ENCODE data around the gene SPOUT1. TPM values are rescaled to one million over a fixed set of nuclear protein-coding genes. Genes with fewer than 3 reads are reported as not detected.

SPOUT1 gene
- total RNA-seq, 2 experiments from 2014 or later: 83.3 to 104 TPM

- DNase-seq (no peak), ATAC-seq (no peak)
- peak overlapping the region; percentile 97 for H3K4me3 Mint-ChIP-seq
- peaks cover 19% of the 10 kb centered on the region for H3K36me3 Mint-ChIP-seq
- H3K27ac Mint-ChIP-seq: peak overlapping the region; percentile 90
- peaks cover 23% of the 10 kb centered on the region for H3K4me1 Mint-ChIP-seq
- no peaks in the 10 kb centered on the region for H3K9me3 Mint-ChIP-seq (ENCODE audit: low read depth)
- CTCF ChIA-PET: interaction anchor here (2.5 kb wide), 1 partner anchor 9 kb away, joined by 22 read pairs; the partner anchor contains the start of gene ENDOG
- no peaks in the 10 kb centered on the region for H3K27me3 Mint-ChIP-seq
Observed at GRCh38 chr9:128828267-128828666, 1.3 kb downstream of the SPOUT1 start.

DNA sequence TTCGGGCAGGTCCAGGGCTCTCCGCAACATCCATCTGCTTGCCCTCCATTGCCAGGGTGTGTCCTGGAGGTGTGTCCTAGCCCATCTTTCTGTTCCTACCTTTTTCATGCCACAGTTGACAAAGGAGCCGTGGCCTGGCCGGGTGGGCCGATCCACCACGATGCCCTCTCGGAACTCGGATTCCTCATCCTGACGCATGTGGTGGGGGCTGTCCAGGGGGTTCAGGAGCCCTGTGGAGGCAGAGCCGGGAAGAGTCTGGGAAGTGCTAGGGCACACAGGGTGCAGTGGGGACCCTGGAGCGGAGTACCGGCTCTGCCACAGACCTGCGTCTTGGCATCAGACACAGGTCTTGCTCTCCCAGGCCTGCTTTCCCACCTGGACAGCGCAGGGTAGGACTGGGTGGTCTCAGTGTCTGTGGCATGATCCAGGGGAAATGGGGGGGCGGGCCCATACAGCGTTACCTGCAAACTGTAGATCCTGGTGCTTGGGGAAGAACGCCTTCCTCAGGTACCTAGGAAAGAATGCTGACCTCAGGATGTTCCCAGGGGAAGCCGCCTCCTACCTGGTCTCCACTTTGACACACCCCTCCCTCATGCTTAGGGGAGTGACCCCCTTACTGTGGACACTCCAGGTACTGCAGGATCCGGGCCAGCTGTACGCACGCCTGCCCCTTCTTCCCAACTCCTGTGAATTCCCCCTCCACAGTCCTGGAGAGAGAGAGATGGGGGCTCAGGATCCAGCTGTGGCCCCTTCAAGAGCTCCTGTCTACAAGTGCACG lies 3.5 kb downstream of the SPOUT1 start:
- CTCF ChIA-PET: no interaction called here
- peaks cover 25% of the 10 kb centered on the region for H3K4me1 Mint-ChIP-seq
- ATAC-seq (no peak), DNase-seq (no peak)
- no peaks in the 10 kb centered on the region for H3K27me3 Mint-ChIP-seq
- no peak overlapping the region for H3K27ac Mint-ChIP-seq
- H3K4me3 Mint-ChIP-seq: no peak overlapping the region
- no peaks in the 10 kb centered on the region for H3K9me3 Mint-ChIP-seq (ENCODE audit: low read depth)
- peaks cover 23% of the 10 kb centered on the region for H3K36me3 Mint-ChIP-seq

DNA sequence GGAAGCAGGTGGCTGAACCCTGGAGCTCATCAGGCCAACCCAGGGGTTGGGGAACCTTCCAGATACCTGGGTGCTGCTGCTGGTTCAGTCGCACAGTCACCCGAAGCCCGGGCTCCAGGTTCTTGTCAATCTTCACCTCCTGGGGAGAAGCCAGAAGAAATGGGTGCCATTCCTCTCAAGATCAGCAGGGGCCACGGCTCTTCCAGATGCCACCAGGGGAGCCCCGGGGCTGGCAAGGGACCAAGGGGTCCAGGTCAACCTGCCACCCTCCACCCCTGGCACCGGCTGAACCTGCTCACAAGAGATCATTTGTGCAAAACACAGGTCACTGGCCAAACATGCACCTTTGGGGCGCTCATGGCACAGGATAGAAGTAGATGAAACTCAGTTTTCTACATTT lies 4.7 kb downstream of the SPOUT1 start:
- no peak for ATAC-seq
- H3K4me1 Mint-ChIP-seq: peaks cover 25% of the 10 kb centered on the region
- H3K4me3 Mint-ChIP-seq: no peak overlapping the region
- no peak for DNase-seq
- H3K27me3 Mint-ChIP-seq: no peaks in the 10 kb centered on the region
- no peaks in the 10 kb centered on the region for H3K9me3 Mint-ChIP-seq (ENCODE audit: low read depth)
- CTCF ChIA-PET: no interaction called here
- peak overlapping the region; percentile 25 for H3K27ac Mint-ChIP-seq
- peaks cover 23% of the 10 kb centered on the region for H3K36me3 Mint-ChIP-seq

- DNase-seq (no peak), ATAC-seq (no peak)
- Mint-ChIP-seq H3K36me3 (peaks cover 20% of the 10 kb centered on the region), H3K4me3 (no peak overlapping the region), H3K4me1 (peaks cover 26% of the 10 kb centered on the region), H3K27ac (no peak overlapping the region), H3K9me3 (ENCODE audit: low read depth) (no peaks in the 10 kb centered on the region), H3K27me3 (no peaks in the 10 kb centered on the region)
- CTCF ChIA-PET: no interaction called here
Observed at GRCh38 chr9:128823903-128824406, 5.6 kb downstream of the SPOUT1 start.

DNA sequence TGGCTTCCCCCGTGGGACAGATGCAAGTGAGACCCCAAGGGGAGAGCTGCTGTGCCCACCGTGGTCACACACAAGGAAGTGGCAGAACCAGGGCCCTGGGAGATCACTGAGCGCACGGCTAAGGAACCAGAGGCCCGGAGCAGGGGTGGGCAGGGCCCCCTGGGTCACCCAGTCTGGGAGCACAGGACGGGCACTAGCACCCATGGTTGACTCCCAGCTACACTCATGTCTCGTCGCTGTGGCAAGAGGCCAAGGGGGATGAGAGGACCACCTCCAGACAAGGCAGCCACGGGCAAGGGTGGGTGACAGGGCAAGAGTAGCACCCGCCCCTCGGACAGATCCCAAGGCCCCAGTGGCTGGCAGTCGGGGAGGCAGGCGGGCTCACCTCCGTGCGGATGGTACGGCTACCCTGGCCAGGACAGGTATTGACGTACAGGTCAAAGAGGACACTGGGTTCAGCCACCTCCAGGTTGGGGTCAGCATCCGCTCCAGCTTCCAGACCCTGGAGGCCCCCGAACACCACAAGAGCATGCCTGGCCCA lies 6.2 kb downstream of the SPOUT1 start:
- CTCF ChIA-PET: no interaction called here

DNA sequence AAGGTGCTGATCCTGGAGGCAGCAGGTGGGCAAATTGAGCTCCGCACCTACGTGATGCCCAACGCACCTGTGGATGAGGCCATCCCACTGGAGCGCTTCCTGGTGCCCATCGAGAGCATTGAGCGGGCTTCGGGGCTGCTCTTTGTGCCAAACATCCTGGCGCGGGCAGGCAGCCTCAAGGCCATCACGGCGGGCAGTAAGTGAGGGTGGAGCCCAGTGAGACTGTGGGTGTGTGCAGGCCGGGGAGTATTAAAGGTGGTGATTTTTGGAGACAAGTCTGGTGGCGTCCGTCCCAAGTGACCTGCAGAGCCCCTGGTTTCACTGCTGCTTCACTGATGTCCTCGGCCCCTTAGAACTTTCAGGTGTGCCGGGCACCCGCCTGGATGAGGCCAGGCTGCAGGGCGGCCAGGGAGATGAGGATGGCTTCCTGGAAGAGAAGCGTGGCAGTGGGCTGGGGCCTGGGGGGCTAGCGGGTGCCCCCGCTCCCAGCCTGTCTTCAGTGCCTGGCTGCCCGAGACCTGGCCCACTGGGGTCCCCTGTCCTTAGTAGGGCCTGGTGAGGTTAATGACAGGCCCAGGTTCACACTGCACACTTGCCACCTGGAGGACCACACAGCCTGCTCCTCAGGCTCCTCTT lies 7.1 kb downstream of the SPOUT1 start:
- H3K27me3 Mint-ChIP-seq: no peaks in the 10 kb centered on the region

More for the DNA sequence above, 6.2 kb downstream of the SPOUT1 start:
- Mint-ChIP-seq H3K4me1 (peaks cover 21% of the 10 kb centered on the region), H3K4me3 (no peak overlapping the region), H3K27ac (no peak overlapping the region), H3K9me3 (ENCODE audit: low read depth) (no peaks in the 10 kb centered on the region), H3K36me3 (peaks cover 17% of the 10 kb centered on the region), H3K27me3 (no peaks in the 10 kb centered on the region)
- no peak for DNase-seq
- ATAC-seq: no peak

DNA sequence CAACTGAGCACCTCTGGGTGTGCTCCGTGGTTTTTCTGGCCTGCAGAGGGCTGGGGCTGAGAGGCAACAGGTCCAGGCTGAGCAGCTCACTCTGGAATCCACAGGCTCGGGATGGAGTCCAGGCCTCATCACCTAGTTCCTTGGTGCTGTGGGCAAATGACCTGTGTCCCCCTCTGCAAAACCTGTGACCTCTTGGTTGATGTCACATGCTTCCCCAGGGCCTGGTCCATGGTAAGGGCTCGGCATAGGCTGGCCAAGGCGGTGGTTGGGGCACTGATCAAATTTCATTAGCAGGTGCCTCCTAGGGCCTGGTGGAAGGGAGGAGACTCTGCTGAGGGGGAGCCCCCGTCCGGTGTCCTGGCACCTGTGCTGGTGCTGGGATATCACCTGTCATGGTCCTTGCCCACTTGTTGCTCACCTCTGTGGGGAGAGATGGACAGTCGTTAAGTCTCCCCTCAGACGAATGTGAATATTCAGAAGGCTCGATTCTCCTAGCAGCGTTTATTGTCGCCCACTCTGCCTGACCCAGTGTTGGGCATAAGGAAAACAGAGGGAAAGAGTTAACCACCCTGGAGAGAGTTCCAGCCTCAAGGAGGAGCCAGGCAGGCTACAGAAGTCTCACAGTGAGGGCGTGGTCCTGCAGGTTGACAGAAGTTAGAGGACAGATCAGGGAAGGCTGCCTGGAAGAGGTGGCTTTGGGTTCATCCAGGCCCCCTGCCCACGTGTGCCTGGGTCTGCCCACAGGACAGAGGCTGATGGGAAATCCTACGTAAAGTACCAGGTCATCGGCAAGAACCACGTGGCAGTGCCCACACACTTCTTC lies 7.8 kb downstream of the SPOUT1 start:
- Mint-ChIP-seq H3K27ac (no peak overlapping the region), H3K36me3 (peaks cover 15% of the 10 kb centered on the region)

More for the DNA sequence above, 7.1 kb downstream of the SPOUT1 start:
- Mint-ChIP-seq H3K9me3 (ENCODE audit: low read depth) (no peaks in the 10 kb centered on the region), H3K36me3 (peaks cover 15% of the 10 kb centered on the region), H3K4me3 (no peak overlapping the region), H3K27ac (no peak overlapping the region), H3K4me1 (peaks cover 19% of the 10 kb centered on the region)
- no peak for DNase-seq
- CTCF ChIA-PET: no interaction called here
- ATAC-seq: no peak

GRCh38 chr9:128820665-128821583 lies 8.7 kb downstream of the SPOUT1 start:
- Mint-ChIP-seq H3K36me3 (peaks cover 12% of the 10 kb centered on the region), H3K4me3 (no peak overlapping the region), H3K4me1 (peaks cover 19% of the 10 kb centered on the region), H3K27ac (no peak overlapping the region), H3K27me3 (no peaks in the 10 kb centered on the region), H3K9me3 (ENCODE audit: low read depth) (no peaks in the 10 kb centered on the region)
- CTCF ChIA-PET: interaction anchor here (0.7 kb wide), 1 partner anchor 172 kb away, joined by 4 read pairs; no protein-coding TSS in a partner anchor
- no peak for DNase-seq
- ATAC-seq: no peak

More for the DNA sequence above, 7.8 kb downstream of the SPOUT1 start:
- Mint-ChIP-seq H3K4me1 (peaks cover 19% of the 10 kb centered on the region), H3K9me3 (ENCODE audit: low read depth) (no peaks in the 10 kb centered on the region), H3K4me3 (no peak overlapping the region), H3K27me3 (no peaks in the 10 kb centered on the region)
- DNase-seq (no peak), ATAC-seq (no peak)
- CTCF ChIA-PET: interaction anchor here (0.7 kb wide), 1 partner anchor 173 kb away, joined by 4 read pairs; no protein-coding TSS in a partner anchor

DNA sequence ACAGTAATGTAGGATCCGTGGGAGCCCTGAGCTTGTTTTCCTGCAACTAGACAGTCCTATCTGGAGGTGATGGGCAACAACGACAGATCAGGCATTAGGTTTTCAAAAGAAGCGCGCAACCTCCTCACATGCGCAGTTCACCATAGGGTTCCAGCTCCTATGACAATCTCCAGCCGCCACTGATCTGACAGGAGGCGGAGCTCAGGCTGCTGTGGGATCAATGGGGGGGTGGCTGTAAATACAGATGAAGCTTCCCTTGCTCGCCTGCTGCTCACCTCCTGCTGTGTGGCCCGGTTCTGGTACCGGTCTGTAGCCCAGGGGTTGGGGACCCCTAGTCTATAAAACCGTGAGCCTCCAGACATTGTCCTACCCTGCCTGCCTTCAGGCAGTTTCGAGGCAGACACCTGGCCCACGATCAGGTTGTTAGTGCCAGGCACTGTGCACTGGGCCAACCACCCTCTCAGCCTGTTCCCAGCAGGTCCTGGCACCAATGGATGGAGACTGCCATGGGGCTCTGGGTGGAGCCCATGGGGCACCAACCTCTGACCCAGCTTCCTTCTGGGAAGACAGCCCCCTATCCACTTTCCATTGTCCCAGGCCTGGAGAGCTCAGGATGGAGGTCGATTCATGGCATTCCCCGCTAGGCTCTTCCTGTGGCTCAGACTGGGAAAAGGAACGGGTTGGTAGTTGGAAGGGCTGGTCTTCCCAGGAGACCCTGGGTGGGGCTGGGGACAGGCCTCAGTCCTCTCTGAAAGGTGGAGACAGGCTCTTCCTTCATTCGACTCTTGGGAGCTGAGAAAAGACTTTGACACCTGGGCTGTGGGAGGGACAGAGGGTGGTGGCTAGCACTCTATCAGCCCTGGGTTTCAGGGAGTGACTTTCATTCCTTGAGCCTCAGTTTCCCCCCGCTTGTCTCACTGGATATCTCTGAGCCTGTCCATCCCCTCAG lies 9.6 kb downstream of the SPOUT1 start:
- CTCF ChIA-PET: interaction anchor here (0.6 to 2.8 kb wide), 5 partner anchors 8 to 208 kb away, joined by 3 to 31 read pairs (median 14); partner anchors contain the start of genes SH3GLB2 and SPOUT1
- H3K36me3 Mint-ChIP-seq: peaks cover 7% of the 10 kb centered on the region
- ATAC-seq: no peak
- peaks cover 19% of the 10 kb centered on the region for H3K4me1 Mint-ChIP-seq
- peak overlapping the region; percentile 15 for H3K4me3 Mint-ChIP-seq
- H3K27me3 Mint-ChIP-seq: no peaks in the 10 kb centered on the region
- no peak for DNase-seq
- H3K27ac Mint-ChIP-seq: no peak overlapping the region
- H3K9me3 Mint-ChIP-seq (ENCODE audit: low read depth): no peaks in the 10 kb centered on the region

DNA sequence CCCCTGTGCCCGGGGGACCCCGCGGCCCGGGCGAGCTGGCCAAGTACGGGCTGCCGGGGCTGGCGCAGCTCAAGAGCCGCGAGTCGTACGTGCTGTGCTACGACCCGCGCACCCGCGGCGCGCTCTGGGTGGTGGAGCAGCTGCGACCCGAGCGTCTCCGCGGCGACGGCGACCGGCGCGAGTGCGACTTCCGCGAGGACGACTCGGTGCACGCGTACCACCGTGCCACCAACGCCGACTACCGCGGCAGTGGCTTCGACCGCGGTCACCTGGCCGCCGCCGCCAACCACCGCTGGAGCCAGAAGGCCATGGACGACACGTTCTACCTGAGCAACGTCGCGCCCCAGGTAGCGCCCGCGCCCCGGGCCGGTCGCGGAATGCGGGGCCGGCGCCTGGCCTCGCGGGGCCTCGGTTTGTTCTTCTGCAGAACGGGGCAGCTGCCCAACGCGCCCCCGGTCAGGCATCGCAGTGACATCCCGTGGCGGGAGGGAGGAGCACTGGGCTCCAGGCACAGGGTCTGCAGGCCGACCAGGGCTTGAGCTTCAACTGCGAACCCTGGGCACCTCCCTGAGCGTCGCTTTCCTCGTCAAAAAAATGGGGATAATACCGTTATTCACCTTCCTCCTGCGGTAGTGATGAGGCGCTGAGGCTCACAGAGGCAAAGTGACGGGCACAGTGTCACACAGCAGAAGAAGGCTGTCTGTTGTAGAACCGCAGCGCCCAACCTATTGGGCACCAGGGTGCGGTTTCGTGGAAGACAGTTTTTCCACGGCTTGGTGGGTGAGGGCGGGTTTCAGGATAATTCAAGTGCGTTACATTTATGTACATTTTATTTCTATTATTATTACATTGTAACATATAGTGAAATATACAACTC lies 10.5 kb downstream of the SPOUT1 start:
- CTCF ChIA-PET: interaction anchor here (0.6 to 2.8 kb wide), 42 partner anchors 9 to 401 kb away, joined by 3 to 31 read pairs (median 5); partner anchors contain the start of genes DOLPP1, KYAT1, LRRC8A and MIGA2

More for the DNA sequence above, 10.5 kb downstream of the SPOUT1 start:
- Mint-ChIP-seq H3K4me3 (peak overlapping the region; percentile 67), H3K4me1 (peaks cover 19% of the 10 kb centered on the region), H3K27me3 (no peaks in the 10 kb centered on the region), H3K9me3 (ENCODE audit: low read depth) (no peaks in the 10 kb centered on the region), H3K27ac (no peak overlapping the region), H3K36me3 (peaks cover 7% of the 10 kb centered on the region)
- peak; percentile 34 for ATAC-seq
- DNase-seq: peak; percentile 57

Measured in activated CD8-positive, alpha-beta memory T cell treated with anti-CD3 and anti-CD28 coated beads, Interleukin-2, amount 10 ng/mL, durations not matched to agents 7 days and 5 days (primary cell).